H1 (cell line): ENCODE results near the gene TRIM41. TPM values are rescaled to one million over a fixed set of nuclear protein-coding genes. Genes with fewer than 3 reads are reported as not detected.

Source experiments
- CTCF ChIA-PET: fragments of 300-600 bp; sonication (Branson Sonifier 250); formaldehyde crosslinking; loops from one replicate; lab custom pipeline; 2021; ENCODE audit not compliant: partially characterized antibody; lab: Charles Lee
- POLR2A ChIA-PET: fragments of 300-600 bp; sonication (Branson Sonifier 250); formaldehyde crosslinking; loops from one replicate; lab custom pipeline; 2021; ENCODE audit warnings: inconsistent platforms; ENCODE audit not compliant: partially characterized antibody; lab: Charles Lee
- DNase-seq, 2 experiments: peaks; one replicate each; pipeline versions ENCODE4 v3.0.0 to v3.0.0-alpha.2; 2010 to 2022; ENCODE audit warnings: low spot score in 2 of 2, low read depth in 1 of 2, mixed read lengths in 1 of 2
- FAIRE-seq: peaks from 2 replicates; lab custom pipeline; 2011; peaks lifted over from hg19 to GRCh38; lab: Jason Lieb, UNC
- H2AFZ ChIP-seq: 2 replicates; pipeline ENCODE4 v1.8.1; 2012; ENCODE audit warnings: low read length, inconsistent platforms
- H2AK5ac ChIP-seq: 2 replicates; pipeline ENCODE4 v1.6.1; 2013; ENCODE audit warnings: low read depth, low read length
- H2BK120ac ChIP-seq: replicated peaks from 2 replicates; pipeline ENCODE3; 2013; ENCODE audit warnings: low read depth, low read length, inconsistent platforms
- H2BK12ac ChIP-seq: 2 replicates; pipeline ENCODE4 v1.6.1; 2013; ENCODE audit warnings: low read depth, low read length
- H2BK15ac ChIP-seq: 2 replicates; pipeline ENCODE4 v1.6.1; 2013; ENCODE audit warnings: low read length
- H2BK20ac ChIP-seq: 2 replicates; pipeline ENCODE4 v1.6.1; 2013; ENCODE audit warnings: low read length
- H2BK5ac ChIP-seq: 2 replicates; pipeline ENCODE4 v1.6.1; 2013; ENCODE audit warnings: low read depth, low read length
- H3K14ac ChIP-seq: 2 replicates; pipeline ENCODE4 v1.6.1; 2013; ENCODE audit warnings: inconsistent platforms; ENCODE audit not compliant: insufficient read length
- H3K18ac ChIP-seq: 2 replicates; pipeline ENCODE4 v1.6.1; 2013; ENCODE audit warnings: low read length; ENCODE audit errors: extremely low read depth
- H3K23ac ChIP-seq: 2 replicates; pipeline ENCODE4 v1.6.1; 2013; ENCODE audit warnings: inconsistent platforms; ENCODE audit not compliant: insufficient read length
- H3K23me2 ChIP-seq: 2 replicates; pipeline ENCODE4 v1.6.1; 2013; ENCODE audit warnings: low read depth, low read length
- H3K27ac ChIP-seq: 2 replicates; pipeline ENCODE4 v1.6.1; 2011; ENCODE audit warnings: low read depth, low read length, inconsistent platforms
- H3K27me3 ChIP-seq, 4 experiments: replicated peaks in 1 of 4; 1 replicate in 1 of 4; 2 replicates in 3 of 4; pipeline versions ENCODE4 v1.6.1 to v1.8.1; 2011 to 2013; ENCODE audit warnings: low read length in 3 of 4, mild to moderate bottlenecking in 3 of 4, inconsistent platforms in 2 of 4, mixed read lengths in 2 of 4, moderate library complexity in 1 of 4; ENCODE audit not compliant: control insufficient read depth in 3 of 4, insufficient read depth in 3 of 4; ENCODE audit errors: extremely low read depth in 1 of 4
- H3K36me3 ChIP-seq, 4 experiments: 2 replicates each; pipeline versions ENCODE4 v1.6.1 to v1.8.1; 2011 to 2013; ENCODE audit warnings: mild to moderate bottlenecking in 4 of 4, low read length in 3 of 4, moderate library complexity in 2 of 4, control low read depth in 1 of 4, inconsistent platforms in 1 of 4; ENCODE audit not compliant: insufficient read depth in 4 of 4, control insufficient read depth in 2 of 4
- H3K4ac ChIP-seq: replicated peaks from 2 replicates; pipeline ENCODE3; 2013; ENCODE audit warnings: low read length, low read depth, mixed read lengths, inconsistent platforms; ENCODE audit not compliant: insufficient read length
- H3K4me1 ChIP-seq, 4 experiments: replicated peaks in 1 of 4; 1 replicate in 1 of 4; 2 replicates in 3 of 4; pipeline versions ENCODE4 v1.6.1 to v1.8.1; 2011 to 2013; ENCODE audit warnings: low read length in 3 of 4, inconsistent platforms in 2 of 4, mixed read lengths in 1 of 4; ENCODE audit not compliant: insufficient read depth in 4 of 4, control insufficient read depth in 3 of 4
- H3K4me2 ChIP-seq, 2 experiments: 2 replicates each; pipeline versions ENCODE4 v1.6.1 to v1.8.1; 2011 to 2013; ENCODE audit warnings: low read depth in 2 of 2, low read length in 2 of 2, control low read depth in 1 of 2, inconsistent platforms in 1 of 2, mild to moderate bottlenecking in 1 of 2; ENCODE audit not compliant: insufficient read depth in 1 of 2
- H3K4me3 ChIP-seq, 4 experiments: fragments of 200-600, 300-600 bp in 1 of 4; sonication (generic), shearing (Covaris generic), sonication (Bioruptor Twin) in 1 of 4; 2 replicates each; pipeline versions ENCODE4 v1.5.1 to v1.8.1; 2011 to 2016; ENCODE audit warnings: low read length in 4 of 4, low read depth in 3 of 4, control low read depth in 2 of 4, inconsistent platforms in 2 of 4, mild to moderate bottlenecking in 2 of 4, mixed read lengths in 1 of 4, moderate library complexity in 1 of 4; ENCODE audit not compliant: insufficient read depth in 2 of 4; ENCODE audit errors: extremely low read depth in 1 of 4
- H3K56ac ChIP-seq: replicated peaks from 2 replicates; pipeline ENCODE3; 2013; ENCODE audit warnings: low read depth, mild to moderate bottlenecking, mixed read lengths, low read length, inconsistent platforms; ENCODE audit not compliant: insufficient read length
- H3K79me1 ChIP-seq: 2 replicates; pipeline ENCODE4 v1.6.1; 2013; ENCODE audit warnings: low read depth, low read length, control low read depth
- H3K79me2 ChIP-seq, 2 experiments: 2 replicates each; pipeline versions ENCODE4 v1.6.1 to v1.8.1; 2012 to 2013; ENCODE audit warnings: low read length in 2 of 2, mild to moderate bottlenecking in 2 of 2, inconsistent platforms in 1 of 2; ENCODE audit not compliant: insufficient read depth in 2 of 2, control insufficient read depth in 1 of 2
- H3K9ac ChIP-seq, 4 experiments: replicated peaks in 1 of 4; 1 replicate in 1 of 4; 2 replicates in 3 of 4; pipeline versions ENCODE4 v1.6.1 to v1.8.1; 2011 to 2013; ENCODE audit warnings: low read depth in 3 of 4, low read length in 3 of 4, control low read depth in 2 of 4, mild to moderate bottlenecking in 2 of 4, moderate library complexity in 2 of 4, inconsistent platforms in 1 of 4; ENCODE audit errors: extremely low read depth in 1 of 4
- H3K9me3 ChIP-seq, 2 experiments: 2 replicates each; pipeline versions ENCODE4 v1.6.1 to v1.8.1; 2012 to 2013; ENCODE audit warnings: mild to moderate bottlenecking in 2 of 2, moderate library complexity in 2 of 2, control low read depth in 1 of 2, inconsistent platforms in 1 of 2, low read depth in 1 of 2, low read length in 1 of 2, mixed read lengths in 1 of 2; ENCODE audit not compliant: insufficient read depth in 2 of 2
- H4K20me1 ChIP-seq, 2 experiments: replicated peaks in 1 of 2; 2 replicates each; pipeline versions ENCODE3 to v1.8.1; 2011 to 2013; ENCODE audit warnings: inconsistent platforms in 2 of 2, low read length in 2 of 2, mild to moderate bottlenecking in 1 of 2; ENCODE audit not compliant: insufficient read depth in 2 of 2, control insufficient read depth in 1 of 2
- H4K5ac ChIP-seq: 2 replicates; pipeline ENCODE4 v1.6.1; 2013; ENCODE audit warnings: low read length, low read depth, mixed read lengths, inconsistent platforms; ENCODE audit not compliant: insufficient read length
- H4K8ac ChIP-seq: 2 replicates; pipeline ENCODE4 v1.8.0; 2013; ENCODE audit warnings: mild to moderate bottlenecking, moderate library complexity, low read length, inconsistent platforms; ENCODE audit not compliant: insufficient read depth; ENCODE audit errors: extremely low read depth
- H4K91ac ChIP-seq: replicated peaks from 2 replicates; pipeline ENCODE3; 2013; ENCODE audit warnings: low read length, mixed read lengths, inconsistent platforms; ENCODE audit not compliant: insufficient read length
- ATF3 ChIP-seq: IDR thresholded peaks from 2 replicates; pipeline ENCODE4 v1.6.1; 2011; ENCODE audit warnings: low read depth, mild to moderate bottlenecking, low read length; ENCODE audit not compliant: insufficient read depth
- EP300 ChIP-seq, 2 experiments: IDR thresholded peaks; 1 replicate in 1 of 2; 2 replicates in 1 of 2; pipeline ENCODE4 v1.6.1; 2011 to 2012; ENCODE audit warnings: low read depth in 2 of 2, low read length in 2 of 2, mild to moderate bottlenecking in 2 of 2, borderline replicate concordance in 1 of 2, inconsistent platforms in 1 of 2, moderate library complexity in 1 of 2
- KDM4A ChIP-seq: IDR thresholded peaks from one replicate; pipeline ENCODE4 v1.7.1; 2012; ENCODE audit warnings: low read depth, mild to moderate bottlenecking, moderate library complexity, low read length, inconsistent platforms; ENCODE audit not compliant: severe bottlenecking
- NRF1 ChIP-seq: IDR thresholded peaks from 2 replicates; pipeline ENCODE4 v1.6.1; 2011; ENCODE audit warnings: mild to moderate bottlenecking, low read depth, low read length, improper control_type of control experiment
- PHF8 ChIP-seq: fragments of 200-600 bp; sonication (generic); conservative IDR thresholded peaks from 2 replicates; pipeline ENCODE4 v1.7.1; 2012; ENCODE audit warnings: low read depth, mild to moderate bottlenecking, inconsistent platforms, low read length, moderate library complexity
- POLR2AphosphoS5 ChIP-seq: IDR thresholded peaks from 2 replicates; pipeline ENCODE4 v1.6.1; 2011; ENCODE audit warnings: low read depth, low read length
- POU5F1 ChIP-seq: IDR thresholded peaks from 2 replicates; pipeline ENCODE4 v1.6.1; 2011; ENCODE audit warnings: low read depth, mild to moderate bottlenecking, low read length, moderate library complexity
- RAD21 ChIP-seq, 2 experiments: IDR thresholded peaks in 1 of 2; conservative IDR thresholded peaks in 1 of 2; 2 replicates each; pipeline ENCODE4 v1.6.1; 2011; ENCODE audit warnings: low read depth in 2 of 2, low read length in 2 of 2, improper control_type of control experiment in 1 of 2, inconsistent platforms in 1 of 2, mild to moderate bottlenecking in 1 of 2, moderate library complexity in 1 of 2
- RFX5 ChIP-seq: IDR thresholded peaks from 2 replicates; pipeline ENCODE4 v1.6.1; 2011; ENCODE audit warnings: low read depth, low read length, improper control_type of control experiment, borderline replicate concordance
- RXRA ChIP-seq: IDR thresholded peaks from 2 replicates; pipeline ENCODE4 v1.6.1; 2011; ENCODE audit warnings: low read depth, mild to moderate bottlenecking, low read length, moderate library complexity; ENCODE audit not compliant: insufficient read depth
- SIN3A ChIP-seq, 2 experiments: IDR thresholded peaks in 1 of 2; conservative IDR thresholded peaks in 1 of 2; 2 replicates each; pipeline ENCODE4 v1.6.1; 2011 to 2012; ENCODE audit warnings: low read length in 2 of 2, improper control_type of control experiment in 1 of 2, low read depth in 1 of 2, mild to moderate bottlenecking in 1 of 2
- SIRT6 ChIP-seq: IDR thresholded peaks from one replicate; pipeline ENCODE4 v1.7.1; 2012; ENCODE audit warnings: low read length, inconsistent platforms
- ZNF274 ChIP-seq: IDR thresholded peaks from 2 replicates; pipeline ENCODE4 v1.7.0; 2012; ENCODE audit warnings: low read length, borderline replicate concordance; ENCODE audit errors: extremely low read depth
- WGBS, 2 experiments: shearing (Covaris generic) in 1 of 2; methylation state at CpG; one replicate each; pipeline versions ENCODE4 v1.1.6 to v1.1.7; 2013 to 2015; ENCODE audit warnings: low lambda C conversion rate in 2 of 2, mixed read lengths in 2 of 2, inconsistent platforms in 1 of 2, low coverage in 1 of 2, missing lambda C conversion rate in 1 of 2; ENCODE audit not compliant: insufficient replicate concordance in 2 of 2, insufficient coverage in 1 of 2, insufficient read length in 1 of 2; ENCODE audit errors: extremely low coverage in 1 of 2, missing lambda C conversion rate in 1 of 2; 5-methylcytosine and 5-hydroxymethylcytosine counted together
- polyA plus RNA-seq, 7 experiments: library from polyadenylated mRNA; depleted of rRNA in 3 of 7; stranded (reverse) in 5 of 7; unstranded in 2 of 7; fragments of >200 nt in 5 of 7; fragments of 200-250 nt in 2 of 7; gene quantifications; 1 replicate in 5 of 7; 2 replicates in 1 of 7; 4 replicates in 1 of 7; pipeline versions ENCODE4 v1.2.1 to v1.2.3, GENCODE V29; 2011 to 2013; ENCODE audit warnings: missing spikeins in 2 of 7, mixed read lengths in 2 of 7
- total RNA-seq: library from RNA; stranded (reverse); fragmentation: NEBNext Ultra II Directional; extraction: Animal tissue kit (Norgen Biotek cat#: 25700); gene quantifications from 2 replicates; pipeline ENCODE4 v1.2.1, GENCODE V29; 2021

The TRIM41 gene
- total and polyA plus RNA-seq, 2 of the 8 experiments (the other 6 are each of a cell fraction or from before 2014, with no cell fraction given), result 12.9 to 21.6 TPM

GRCh38 chr5:181218795-181219124 lies 4.3 kb upstream of the TRIM41 start:
- H3K23ac ChIP-seq, result no peak overlapping the region
- ChIA-PET POLR2A (no interaction called here), CTCF (no interaction called here)
- no peaks in the 10 kb centered on the region for H3K79me2 ChIP-seq
- no peak overlapping the region for H2BK12ac ChIP-seq
- H2AFZ ChIP-seq, result 0 out of 2 replicates have a peak overlapping the region, but pooled peaks have one; percentile 57
- H2AK5ac ChIP-seq, result no peak overlapping the region
- H3K79me1 ChIP-seq, result no peaks in the 10 kb centered on the region
- no peak overlapping the region for H3K18ac ChIP-seq
- no peaks in the 10 kb centered on the region for H3K36me3 ChIP-seq
- no peak overlapping the region for H3K56ac ChIP-seq
- peak overlapping the region; percentile 92 to 97 for H3K4me2 ChIP-seq
- H3K9ac ChIP-seq, result no peak overlapping the region
- peak; percentile 32 for TF ChIP-seq KDM4A
- TF ChIP-seq ZNF274, result no peak
- no peak for TF ChIP-seq NRF1
- TF ChIP-seq POLR2AphosphoS5, result no peak
- TF ChIP-seq PHF8, result peak; percentile 38; the same call in 1 of the 2 replicates
- no peak for TF ChIP-seq SIN3A (conservative IDR thresholded peaks at IDR 0.05 in 1 of 2, IDR thresholded peaks at IDR 0.05 in 1 of 2; ENCODE audit: low read depth in 1 of 2, low read length in 2 of 2)
- no peak for TF ChIP-seq ATF3
- no peak for TF ChIP-seq POU5F1
- TF ChIP-seq SIRT6, result no peak
- TF ChIP-seq RXRA, result no peak
- no peak for TF ChIP-seq RFX5
- TF ChIP-seq EP300 (IDR thresholded peaks at IDR 0.05; ENCODE audit: borderline replicate concordance in 1 of 2, low read depth in 2 of 2, low read length in 2 of 2), result no peak
- no peak for TF ChIP-seq RAD21 (IDR thresholded peaks at IDR 0.05 in 1 of 2, conservative IDR thresholded peaks at IDR 0.05 in 1 of 2; ENCODE audit: low read depth in 2 of 2, low read length in 2 of 2)
- DNase-seq (no peak), FAIRE-seq (no peak)
- H4K8ac ChIP-seq, result no peak overlapping the region
- H3K4ac ChIP-seq, result no peak overlapping the region
- no peak overlapping the region for H4K91ac ChIP-seq
- WGBS, 2 experiments, result 65% methylated on average over 10 of the region's 10 CpGs; no CpG with 5 or more reads in 1 of the 2 experiments
- H3K9me3 ChIP-seq, result no peaks in the 10 kb centered on the region
- no peak overlapping the region for H3K14ac ChIP-seq
- peaks cover 21% of the 10 kb centered on the region for H3K23me2 ChIP-seq
- no peak overlapping the region for H2BK15ac ChIP-seq
- H4K20me1 ChIP-seq, result peaks cover 0 to 4% of the 10 kb centered on the region in 2 experiments
- H2BK5ac ChIP-seq, result no peak overlapping the region
- no peak overlapping the region for H4K5ac ChIP-seq
- no peak overlapping the region for H2BK120ac ChIP-seq
- peaks cover 0 to 5% (median 1%) of the 10 kb centered on the region in 4 experiments; a peak in 2 of 7 replicates for H3K27me3 ChIP-seq
- peaks cover 0 to 2% (median 0%) of the 10 kb centered on the region in 4 experiments; a peak in 3 of 7 replicates for H3K4me1 ChIP-seq
- H3K27ac ChIP-seq, result no peak overlapping the region
- H2BK20ac ChIP-seq, result no peak overlapping the region
- peak overlapping the region; percentile 46 to 76 (median 54); a peak in 7 of 8 replicates for H3K4me3 ChIP-seq
